ENCODE data around the gene NAP1L5. TPM values are rescaled to one million over a fixed set of nuclear protein-coding genes. Genes with fewer than 3 reads are reported as not detected.

NAP1L5 gene
- total and polyA plus RNA-seq, 9 of the 15 experiments (the other 6 are each of a cell fraction or from before 2014, with no cell fraction given) = 2.4 to 10.6 (median 7.0) TPM

DNA sequence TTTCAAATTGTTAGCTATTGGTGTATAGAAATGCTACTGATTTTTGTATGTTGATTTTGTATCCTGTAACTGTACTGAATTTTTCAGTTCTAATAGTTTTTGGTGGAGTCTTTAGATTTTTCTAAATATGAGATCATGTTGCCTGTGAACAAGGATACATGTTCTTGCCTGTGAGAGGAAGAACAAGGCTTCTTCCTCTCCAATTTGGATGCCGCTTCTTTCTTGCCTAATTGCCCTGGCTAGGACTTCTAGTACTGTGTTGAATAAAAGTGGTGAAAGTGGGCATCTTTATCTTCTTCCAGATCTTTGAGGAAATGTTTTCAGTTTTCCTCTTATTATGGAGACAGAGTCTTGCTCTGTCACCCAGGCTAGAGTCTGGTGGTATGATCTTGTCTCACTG, 16.2 kb upstream of the NAP1L5 start:
- Histone ChIP-seq H3K36me3 (ENCODE audit: control insufficient read depth, insufficient read depth, low read length) (no peaks in the 10 kb centered on the region), H3K9me3 (replicated peaks; ENCODE audit: control insufficient read depth, insufficient read depth, low read depth, low read length) (no peaks in the 10 kb centered on the region; the same call in none of the 2 replicates), H3K4me2 (ENCODE audit: insufficient read depth, low read length) (no peak overlapping the region), H3K79me2 (ENCODE audit: control insufficient read depth, insufficient read depth, low read length) (no peaks in the 10 kb centered on the region), H3K9me1 (ENCODE audit: control insufficient read depth, insufficient read depth, low read length) (no peaks in the 10 kb centered on the region), H3K27ac (ENCODE audit: extremely low read depth, low read depth, low read length) (no peak overlapping the region), H4K20me1 (replicated peaks; ENCODE audit: control insufficient read depth, insufficient read depth, low read length) (no peaks in the 10 kb centered on the region), H3K4me1 (replicated peaks in 1 of 2; ENCODE audit: control insufficient read depth in 2 of 2, insufficient read depth in 2 of 2, low read length in 2 of 2) (no peaks in the 10 kb centered on the region), H3K4me3 (no peak overlapping the region), H3K27me3 (ENCODE audit: control insufficient read depth in 2 of 2, insufficient read depth in 2 of 2, low read length in 2 of 2) (no peaks in the 10 kb centered on the region), H2AFZ (ENCODE audit: low read depth, low read length) (no peak overlapping the region), H3K9ac (ENCODE audit: insufficient read depth in 1 of 2, low read depth in 2 of 2, low read length in 2 of 2) (no peak overlapping the region)
- ChIA-PET POLR2A (interaction anchor here (0.8 kb wide), 1 partner anchor 11 kb away, joined by 3 read pairs; no protein-coding TSS in a partner anchor), CTCF (ENCODE audit: low intra/inter-chr PET ratio) (no interaction called here)
- in situ Hi-C loops (cut with MboI) = no loop called here
- DNase-seq (ENCODE audit: extremely low read depth in 1 of 4, low spot score in 3 of 4) (no peak), FAIRE-seq (no peak), ATAC-seq (no peak)
- intact Hi-C loops (cut with micrococcal nuclease) = no loop called here
- no TSS peak for BruUV-seq (replicated peaks)
- WGBS (ENCODE audit: insufficient coverage, low coverage, missing lambda C conversion rate) = 88% methylated on average over 1 of the region's 1 CpG
- TF ChIP-seq PTBP1 (IDR thresholded peaks at IDR 0.05; ENCODE audit: low read depth, low read length) (no peak), ZNF589 (CRISPR knock-in tag; IDR thresholded peaks at IDR 0.05; ENCODE audit: low read depth) (no peak), NBN (IDR thresholded peaks at IDR 0.05; ENCODE audit: low read depth) (no peak), ZNF274 (IDR thresholded peaks at IDR 0.05; ENCODE audit: borderline replicate concordance, low read depth, low read length) (no peak), ZNF436 (CRISPR knock-in tag; IDR thresholded peaks at IDR 0.05) (no peak), ZNF561 (CRISPR knock-in tag; conservative IDR thresholded peaks at IDR 0.05) (no peak), ZEB2 (IDR thresholded peaks at IDR 0.05) (no peak), ILK (tag; IDR thresholded peaks at IDR 0.05; ENCODE audit: borderline replicate concordance, low read depth) (no peak)
- TF ChIP-seq, protein P1, sequence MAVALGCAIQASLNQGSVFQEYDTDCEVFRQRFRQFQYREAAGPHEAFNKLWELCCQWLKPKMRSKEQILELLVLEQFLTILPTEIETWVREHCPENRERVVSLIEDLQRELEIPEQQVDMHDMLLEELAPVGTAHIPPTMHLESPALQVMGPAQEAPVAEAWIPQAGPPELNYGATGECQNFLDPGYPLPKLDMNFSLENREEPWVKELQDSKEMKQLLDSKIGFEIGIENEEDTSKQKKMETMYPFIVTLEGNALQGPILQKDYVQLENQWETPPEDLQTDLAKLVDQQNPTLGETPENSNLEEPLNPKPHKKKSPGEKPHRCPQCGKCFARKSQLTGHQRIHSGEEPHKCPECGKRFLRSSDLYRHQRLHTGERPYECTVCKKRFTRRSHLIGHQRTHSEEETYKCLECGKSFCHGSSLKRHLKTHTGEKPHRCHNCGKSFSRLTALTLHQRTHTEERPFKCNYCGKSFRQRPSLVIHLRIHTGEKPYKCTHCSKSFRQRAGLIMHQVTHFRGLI (CRISPR knock-in tag; IDR thresholded peaks at IDR 0.05) = no peak
- TF ChIP-seq, protein P2, sequence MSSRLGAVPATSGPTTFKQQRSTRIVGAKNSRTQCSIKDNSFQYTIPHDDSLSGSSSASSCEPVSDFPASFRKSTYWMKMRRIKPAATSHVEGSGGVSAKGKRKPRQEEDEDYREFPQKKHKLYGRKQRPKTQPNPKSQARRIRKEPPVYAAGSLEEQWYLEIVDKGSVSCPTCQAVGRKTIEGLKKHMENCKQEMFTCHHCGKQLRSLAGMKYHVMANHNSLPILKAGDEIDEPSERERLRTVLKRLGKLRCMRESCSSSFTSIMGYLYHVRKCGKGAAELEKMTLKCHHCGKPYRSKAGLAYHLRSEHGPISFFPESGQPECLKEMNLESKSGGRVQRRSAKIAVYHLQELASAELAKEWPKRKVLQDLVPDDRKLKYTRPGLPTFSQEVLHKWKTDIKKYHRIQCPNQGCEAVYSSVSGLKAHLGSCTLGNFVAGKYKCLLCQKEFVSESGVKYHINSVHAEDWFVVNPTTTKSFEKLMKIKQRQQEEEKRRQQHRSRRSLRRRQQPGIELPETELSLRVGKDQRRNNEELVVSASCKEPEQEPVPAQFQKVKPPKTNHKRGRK (tag; IDR thresholded peaks at IDR 0.05) = no peak
- TF ChIP-seq, protein P3, sequence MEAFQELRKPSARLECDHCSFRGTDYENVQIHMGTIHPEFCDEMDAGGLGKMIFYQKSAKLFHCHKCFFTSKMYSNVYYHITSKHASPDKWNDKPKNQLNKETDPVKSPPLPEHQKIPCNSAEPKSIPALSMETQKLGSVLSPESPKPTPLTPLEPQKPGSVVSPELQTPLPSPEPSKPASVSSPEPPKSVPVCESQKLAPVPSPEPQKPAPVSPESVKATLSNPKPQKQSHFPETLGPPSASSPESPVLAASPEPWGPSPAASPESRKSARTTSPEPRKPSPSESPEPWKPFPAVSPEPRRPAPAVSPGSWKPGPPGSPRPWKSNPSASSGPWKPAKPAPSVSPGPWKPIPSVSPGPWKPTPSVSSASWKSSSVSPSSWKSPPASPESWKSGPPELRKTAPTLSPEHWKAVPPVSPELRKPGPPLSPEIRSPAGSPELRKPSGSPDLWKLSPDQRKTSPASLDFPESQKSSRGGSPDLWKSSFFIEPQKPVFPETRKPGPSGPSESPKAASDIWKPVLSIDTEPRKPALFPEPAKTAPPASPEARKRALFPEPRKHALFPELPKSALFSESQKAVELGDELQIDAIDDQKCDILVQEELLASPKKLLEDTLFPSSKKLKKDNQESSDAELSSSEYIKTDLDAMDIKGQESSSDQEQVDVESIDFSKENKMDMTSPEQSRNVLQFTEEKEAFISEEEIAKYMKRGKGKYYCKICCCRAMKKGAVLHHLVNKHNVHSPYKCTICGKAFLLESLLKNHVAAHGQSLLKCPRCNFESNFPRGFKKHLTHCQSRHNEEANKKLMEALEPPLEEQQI (IDR thresholded peaks at IDR 0.05) = no peak
- TF ChIP-seq, protein P4, sequence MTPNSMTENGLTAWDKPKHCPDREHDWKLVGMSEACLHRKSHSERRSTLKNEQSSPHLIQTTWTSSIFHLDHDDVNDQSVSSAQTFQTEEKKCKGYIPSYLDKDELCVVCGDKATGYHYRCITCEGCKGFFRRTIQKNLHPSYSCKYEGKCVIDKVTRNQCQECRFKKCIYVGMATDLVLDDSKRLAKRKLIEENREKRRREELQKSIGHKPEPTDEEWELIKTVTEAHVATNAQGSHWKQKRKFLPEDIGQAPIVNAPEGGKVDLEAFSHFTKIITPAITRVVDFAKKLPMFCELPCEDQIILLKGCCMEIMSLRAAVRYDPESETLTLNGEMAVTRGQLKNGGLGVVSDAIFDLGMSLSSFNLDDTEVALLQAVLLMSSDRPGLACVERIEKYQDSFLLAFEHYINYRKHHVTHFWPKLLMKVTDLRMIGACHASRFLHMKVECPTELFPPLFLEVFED (CRISPR knock-in tag; conservative IDR thresholded peaks at IDR 0.05) = no peak
- TF ChIP-seq, protein P5, sequence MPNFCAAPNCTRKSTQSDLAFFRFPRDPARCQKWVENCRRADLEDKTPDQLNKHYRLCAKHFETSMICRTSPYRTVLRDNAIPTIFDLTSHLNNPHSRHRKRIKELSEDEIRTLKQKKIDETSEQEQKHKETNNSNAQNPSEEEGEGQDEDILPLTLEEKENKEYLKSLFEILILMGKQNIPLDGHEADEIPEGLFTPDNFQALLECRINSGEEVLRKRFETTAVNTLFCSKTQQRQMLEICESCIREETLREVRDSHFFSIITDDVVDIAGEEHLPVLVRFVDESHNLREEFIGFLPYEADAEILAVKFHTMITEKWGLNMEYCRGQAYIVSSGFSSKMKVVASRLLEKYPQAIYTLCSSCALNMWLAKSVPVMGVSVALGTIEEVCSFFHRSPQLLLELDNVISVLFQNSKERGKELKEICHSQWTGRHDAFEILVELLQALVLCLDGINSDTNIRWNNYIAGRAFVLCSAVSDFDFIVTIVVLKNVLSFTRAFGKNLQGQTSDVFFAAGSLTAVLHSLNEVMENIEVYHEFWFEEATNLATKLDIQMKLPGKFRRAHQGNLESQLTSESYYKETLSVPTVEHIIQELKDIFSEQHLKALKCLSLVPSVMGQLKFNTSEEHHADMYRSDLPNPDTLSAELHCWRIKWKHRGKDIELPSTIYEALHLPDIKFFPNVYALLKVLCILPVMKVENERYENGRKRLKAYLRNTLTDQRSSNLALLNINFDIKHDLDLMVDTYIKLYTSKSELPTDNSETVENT (CRISPR knock-in tag; IDR thresholded peaks at IDR 0.05) = no peak

Data from K562 (cell line).